ENCODE data around the gene CLDN34. TPM values are rescaled to one million over a fixed set of nuclear protein-coding genes. Genes with fewer than 3 reads are reported as not detected.

CLDN34 gene
- total and polyA plus RNA-seq, 2 of the 13 experiments (the other 11 are each of a cell fraction or from before 2014, with no cell fraction given) = not detected

GRCh38 chrX:9921407-9921806 is 45.8 kb upstream of the CLDN34 start (continued):
- TF ChIP-seq ARID5B (CRISPR knock-in tag; IDR thresholded peaks at IDR 0.05) = no peak
- 0 out of 2 replicates have a peak, but pooled peaks have one; percentile 38 for TF ChIP-seq NCOR1 (IDR thresholded peaks at IDR 0.05; ENCODE audit: borderline replicate concordance, low read length)
- TF ChIP-seq ZSCAN12 (CRISPR knock-in tag; IDR thresholded peaks at IDR 0.05) = no peak
- TF ChIP-seq ZFP82 (CRISPR knock-in tag; IDR thresholded peaks at IDR 0.05; ENCODE audit: borderline replicate concordance) = no peak
- TF ChIP-seq NPAS2 (CRISPR knock-in tag; IDR thresholded peaks at IDR 0.05; ENCODE audit: borderline replicate concordance) = no peak
- TF ChIP-seq NFIC (IDR thresholded peaks at IDR 0.05; ENCODE audit: low read length) = no peak
- TF ChIP-seq U2AF2 (IDR thresholded peaks at IDR 0.05; ENCODE audit: low read depth, low read length) = no peak
- TF ChIP-seq ZNF30 (CRISPR knock-in tag; IDR thresholded peaks at IDR 0.05) = no peak
- no peak for TF ChIP-seq ZSCAN9 (CRISPR knock-in tag; IDR thresholded peaks at IDR 0.05; ENCODE audit: borderline replicate concordance)

- DNase-seq (ENCODE audit: low spot score) = no peak
- Histone ChIP-seq H2AFZ (ENCODE audit: low read length) (no peak overlapping the region), H3K36me3 (replicated peaks in 1 of 2; ENCODE audit: control insufficient read depth in 1 of 2, insufficient read depth in 2 of 2, low read length in 2 of 2) (no peaks in the 10 kb centered on the region), H3K9ac (ENCODE audit: insufficient read depth, low read depth, low read length) (no peak overlapping the region), H3K79me2 (ENCODE audit: insufficient read depth, low read length) (no peaks in the 10 kb centered on the region), H3K9me3 (ENCODE audit: low read length) (no peaks in the 10 kb centered on the region), H3K27ac (ENCODE audit: extremely low read length, insufficient read depth, low read length) (no peak overlapping the region), H3K27me3 (ENCODE audit: control insufficient read depth in 1 of 2, insufficient read depth in 2 of 2, low read length in 2 of 2) (no peaks in the 10 kb centered on the region), H3K4me2 (ENCODE audit: low read depth, low read length) (no peak overlapping the region), H3K4me3 (replicated peaks in 1 of 3; ENCODE audit: insufficient read depth in 1 of 3, low read depth in 2 of 3, low read length in 3 of 3) (no peak overlapping the region), H4K20me1 (ENCODE audit: insufficient read depth, low read length) (no peaks in the 10 kb centered on the region), H3K4me1 (ENCODE audit: insufficient read depth, low read length) (peaks cover 24% of the 10 kb centered on the region)
- in situ Hi-C loops (cut with HindIII; ENCODE audit: extremely low pct_ligation_motif_present, low pct_unique_long_range_greater_than_20kb) = no loop called here
- ChIA-PET CTCF (ENCODE audit: low intra/inter-chr PET ratio, low total read pairs) (no interaction called here), POLR2A (no interaction called here)
- 90% methylated on average over 2 of the region's 5 CpGs for WGBS (ENCODE audit: low lambda C conversion rate)
- ATAC-seq = no peak
- intact Hi-C loops (cut with micrococcal nuclease; ENCODE audit: unreplicated experiment) = no loop called here
- BruUV-seq (replicated peaks) = no TSS peak
- FAIRE-seq = no peak
- TF ChIP-seq DNMT1 (CRISPR knock-in tag; IDR thresholded peaks at IDR 0.05) (no peak), PHF20 (CRISPR knock-in tag; IDR thresholded peaks at IDR 0.05) (no peak), HMGA1 (CRISPR knock-in tag; conservative IDR thresholded peaks at IDR 0.05) (no peak), SOX13 (IDR thresholded peaks at IDR 0.05) (no peak), SOX13 (CRISPR knock-in tag; conservative IDR thresholded peaks at IDR 0.05 in 1 of 2, IDR thresholded peaks at IDR 0.05 in 1 of 2) (no peak), TEAD3 (CRISPR knock-in tag; optimal IDR thresholded peaks at IDR 0.05; ENCODE audit: borderline replicate concordance) (no peak), ZNF746 (CRISPR knock-in tag; IDR thresholded peaks at IDR 0.05) (no peak), PAWR (CRISPR knock-in tag; IDR thresholded peaks at IDR 0.05; ENCODE audit: borderline replicate concordance) (no peak)
- TF ChIP-seq, protein P1, sequence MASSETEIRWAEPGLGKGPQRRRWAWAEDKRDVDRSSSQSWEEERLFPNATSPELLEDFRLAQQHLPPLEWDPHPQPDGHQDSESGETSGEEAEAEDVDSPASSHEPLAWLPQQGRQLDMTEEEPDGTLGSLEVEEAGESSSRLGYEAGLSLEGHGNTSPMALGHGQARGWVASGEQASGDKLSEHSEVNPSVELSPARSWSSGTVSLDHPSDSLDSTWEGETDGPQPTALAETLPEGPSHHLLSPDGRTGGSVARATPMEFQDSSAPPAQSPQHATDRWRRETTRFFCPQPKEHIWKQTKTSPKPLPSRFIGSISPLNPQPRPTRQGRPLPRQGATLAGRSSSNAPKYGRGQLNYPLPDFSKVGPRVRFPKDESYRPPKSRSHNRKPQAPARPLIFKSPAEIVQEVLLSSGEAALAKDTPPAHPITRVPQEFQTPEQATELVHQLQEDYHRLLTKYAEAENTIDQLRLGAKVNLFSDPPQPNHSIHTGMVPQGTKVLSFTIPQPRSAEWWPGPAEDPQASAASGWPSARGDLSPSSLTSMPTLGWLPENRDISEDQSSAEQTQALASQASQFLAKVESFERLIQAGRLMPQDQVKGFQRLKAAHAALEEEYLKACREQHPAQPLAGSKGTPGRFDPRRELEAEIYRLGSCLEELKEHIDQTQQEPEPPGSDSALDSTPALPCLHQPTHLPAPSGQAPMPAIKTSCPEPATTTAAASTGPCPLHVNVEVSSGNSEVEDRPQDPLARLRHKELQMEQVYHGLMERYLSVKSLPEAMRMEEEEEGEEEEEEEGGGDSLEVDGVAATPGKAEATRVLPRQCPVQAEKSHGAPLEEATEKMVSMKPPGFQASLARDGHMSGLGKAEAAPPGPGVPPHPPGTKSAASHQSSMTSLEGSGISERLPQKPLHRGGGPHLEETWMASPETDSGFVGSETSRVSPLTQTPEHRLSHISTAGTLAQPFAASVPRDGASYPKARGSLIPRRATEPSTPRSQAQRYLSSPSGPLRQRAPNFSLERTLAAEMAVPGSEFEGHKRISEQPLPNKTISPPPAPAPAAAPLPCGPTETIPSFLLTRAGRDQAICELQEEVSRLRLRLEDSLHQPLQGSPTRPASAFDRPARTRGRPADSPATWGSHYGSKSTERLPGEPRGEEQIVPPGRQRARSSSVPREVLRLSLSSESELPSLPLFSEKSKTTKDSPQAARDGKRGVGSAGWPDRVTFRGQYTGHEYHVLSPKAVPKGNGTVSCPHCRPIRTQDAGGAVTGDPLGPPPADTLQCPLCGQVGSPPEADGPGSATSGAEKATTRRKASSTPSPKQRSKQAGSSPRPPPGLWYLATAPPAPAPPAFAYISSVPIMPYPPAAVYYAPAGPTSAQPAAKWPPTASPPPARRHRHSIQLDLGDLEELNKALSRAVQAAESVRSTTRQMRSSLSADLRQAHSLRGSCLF (CRISPR knock-in tag; IDR thresholded peaks at IDR 0.05; ENCODE audit: borderline replicate concordance) = no peak
These were observed 43.8 kb upstream of the CLDN34 start for GRCh38 chrX:9923357-9923756.
